Uterine smooth muscle cell (primary cell): ENCODE data around the gene TBC1D28. TPM values are rescaled to one million over a fixed set of nuclear protein-coding genes. Genes with fewer than 3 reads are reported as not detected.

Source experiments
- total RNA-seq: library from RNA; depleted of rRNA; stranded (reverse); fragments of >200 nt; gene quantifications from 2 replicates; pipeline ENCODE4 v1.2.3, GENCODE V29; 2014

Gene TBC1D28
- total RNA-seq = not detected in 2 replicates

GRCh38 chr17:18644291-18644690 lies at the start of gene TBC1D28:
Gene TBC1D28 (minus strand): TSS chr17:18644391. CDS start chr17:18641352, 3,039 bp downstream.

GRCh38 chr17:18681767-18682571 lies 37.8 kb upstream of the TBC1D28 start, which contains the start of gene FOXO3B:
Gene FOXO3B (minus strand): TSS chr17:18682314. CDS start chr17:18681651, 663 bp downstream.

Other genes starting within 250 kb of the TBC1D28 start
- not detected in 2 replicates for gene LGALS9C, start 167.6 kb downstream of the TBC1D28 start, total RNA-seq
- 3.7 and 5.1 TPM in 2 replicates for gene FOXO3B, start 37.9 kb upstream of the TBC1D28 start, total RNA-seq
- under 0.01 and 0.12 TPM in 2 replicates for gene FBXW10, start 99.7 kb upstream of the TBC1D28 start, total RNA-seq
- gene TVP23B, start 136.8 kb upstream of the TBC1D28 start, total RNA-seq = 99.5 and 131 TPM in 2 replicates
- 50.6 and 50.9 TPM in 2 replicates for gene PRPSAP2, start 213.7 kb upstream of the TBC1D28 start, total RNA-seq